Stimulated activated CD8-positive, alpha-beta memory T cell treated with anti-CD3 and anti-CD28 coated beads, Interleukin-15, amount 100 ng/mL, for 1 hour (primary cell): ENCODE data around the gene FUT2.
"Not testable (repeated sequence)": the region's sequence is repeated elsewhere in the genome, so short reads cannot be mapped to it uniquely, and the experiment has no call there.

Experiments used
- DNase-seq: peaks from one replicate; pipeline ENCODE4 v3.0.0-alpha.2; 2020; ENCODE audit warnings: low read depth

The FUT2 gene

DNA sequence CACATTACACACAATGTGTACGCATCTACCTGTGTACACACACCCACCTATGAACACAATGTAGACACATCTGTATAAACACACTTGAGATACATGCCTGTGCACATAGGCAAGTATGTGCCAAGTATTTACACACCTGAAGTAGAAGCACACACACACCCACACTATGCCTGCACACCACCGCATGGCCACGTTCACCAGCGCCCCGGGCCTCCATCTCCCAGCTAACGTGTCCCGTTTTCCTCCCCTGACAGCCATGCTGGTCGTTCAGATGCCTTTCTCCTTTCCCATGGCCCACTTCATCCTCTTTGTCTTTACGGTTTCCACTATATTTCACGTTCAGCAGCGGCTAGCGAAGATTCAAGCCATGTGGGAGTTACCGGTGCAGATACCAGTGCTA is 6.9 kb downstream of the FUT2 start:
- no peak for DNase-seq

DNA sequence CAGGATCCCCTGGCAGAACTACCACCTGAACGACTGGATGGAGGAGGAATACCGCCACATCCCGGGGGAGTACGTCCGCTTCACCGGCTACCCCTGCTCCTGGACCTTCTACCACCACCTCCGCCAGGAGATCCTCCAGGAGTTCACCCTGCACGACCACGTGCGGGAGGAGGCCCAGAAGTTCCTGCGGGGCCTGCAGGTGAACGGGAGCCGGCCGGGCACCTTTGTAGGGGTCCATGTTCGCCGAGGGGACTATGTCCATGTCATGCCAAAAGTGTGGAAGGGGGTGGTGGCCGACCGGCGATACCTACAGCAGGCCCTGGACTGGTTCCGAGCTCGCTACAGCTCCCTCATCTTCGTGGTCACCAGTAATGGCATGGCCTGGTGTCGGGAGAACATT is 7.5 kb downstream of the FUT2 start:
- DNase-seq, result no peak

DNA sequence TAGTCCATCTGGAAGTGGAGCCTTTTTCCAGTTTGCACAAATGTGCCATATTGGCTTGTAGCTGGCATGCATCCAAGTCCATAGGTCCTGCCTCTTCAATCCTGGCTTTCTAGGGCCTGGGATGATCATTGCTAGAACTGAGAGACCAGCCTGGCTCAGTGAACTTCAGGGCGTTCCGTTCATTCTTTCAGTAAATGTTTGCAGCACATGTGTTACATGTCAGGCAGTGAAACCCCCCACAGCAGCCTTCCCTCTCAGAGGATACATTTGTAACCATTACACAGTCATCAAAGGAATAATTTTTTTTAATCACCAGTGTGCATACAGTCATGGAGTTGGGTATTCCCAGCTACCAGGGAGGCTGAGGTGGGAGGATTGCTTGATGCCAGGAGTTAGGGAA is 9.7 kb downstream of the FUT2 start:
- DNase-seq, result no peak

DNA sequence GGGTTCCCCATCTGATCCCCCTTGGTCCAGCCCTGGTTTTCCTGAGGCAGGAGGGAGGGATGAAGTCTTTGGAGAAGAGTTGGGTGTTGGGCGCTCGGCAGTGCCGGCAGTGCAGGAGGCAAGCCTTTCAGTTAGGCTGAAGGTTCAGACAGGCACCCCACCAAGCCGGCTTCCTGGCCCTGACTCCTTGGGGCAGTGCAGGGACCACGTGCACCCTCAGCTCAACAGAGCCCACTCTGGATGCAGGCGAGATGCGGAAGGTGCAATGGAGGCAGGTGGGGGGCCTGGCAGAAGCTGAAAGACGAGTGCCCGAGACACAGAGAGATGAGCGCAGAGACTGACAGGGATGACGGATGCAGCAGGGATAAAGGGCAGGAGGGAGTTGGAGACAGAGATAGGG is 12.7 kb downstream of the FUT2 start:
- DNase-seq, result no peak

DNA sequence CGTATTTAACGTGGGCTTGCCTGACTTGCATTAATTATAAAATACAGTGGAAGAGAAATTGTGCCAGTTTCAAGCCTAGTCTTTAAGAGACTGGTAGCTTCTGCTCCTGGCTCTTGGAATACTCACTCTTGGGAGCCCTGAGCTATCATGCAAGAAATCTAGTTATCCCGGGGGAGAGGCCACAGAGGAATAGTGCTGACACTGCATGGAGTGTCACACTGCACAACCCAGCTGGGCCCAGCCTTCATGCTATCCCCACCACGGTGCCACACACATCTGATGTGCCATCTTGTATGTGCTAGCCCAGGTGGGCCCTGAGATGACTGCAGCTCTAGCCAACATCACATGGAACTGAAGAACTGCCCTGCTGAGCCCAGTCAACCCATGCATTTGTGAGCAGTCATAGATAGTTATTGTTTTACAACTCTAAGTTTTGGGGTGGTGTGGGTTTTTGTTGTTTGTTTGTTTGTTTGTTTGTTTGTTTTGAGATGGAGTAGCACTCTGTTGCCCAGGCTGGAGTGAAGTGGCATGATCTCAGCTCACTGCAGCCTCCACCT is 15.4 kb downstream of the FUT2 start:
- DNase-seq, result no peak

DNA sequence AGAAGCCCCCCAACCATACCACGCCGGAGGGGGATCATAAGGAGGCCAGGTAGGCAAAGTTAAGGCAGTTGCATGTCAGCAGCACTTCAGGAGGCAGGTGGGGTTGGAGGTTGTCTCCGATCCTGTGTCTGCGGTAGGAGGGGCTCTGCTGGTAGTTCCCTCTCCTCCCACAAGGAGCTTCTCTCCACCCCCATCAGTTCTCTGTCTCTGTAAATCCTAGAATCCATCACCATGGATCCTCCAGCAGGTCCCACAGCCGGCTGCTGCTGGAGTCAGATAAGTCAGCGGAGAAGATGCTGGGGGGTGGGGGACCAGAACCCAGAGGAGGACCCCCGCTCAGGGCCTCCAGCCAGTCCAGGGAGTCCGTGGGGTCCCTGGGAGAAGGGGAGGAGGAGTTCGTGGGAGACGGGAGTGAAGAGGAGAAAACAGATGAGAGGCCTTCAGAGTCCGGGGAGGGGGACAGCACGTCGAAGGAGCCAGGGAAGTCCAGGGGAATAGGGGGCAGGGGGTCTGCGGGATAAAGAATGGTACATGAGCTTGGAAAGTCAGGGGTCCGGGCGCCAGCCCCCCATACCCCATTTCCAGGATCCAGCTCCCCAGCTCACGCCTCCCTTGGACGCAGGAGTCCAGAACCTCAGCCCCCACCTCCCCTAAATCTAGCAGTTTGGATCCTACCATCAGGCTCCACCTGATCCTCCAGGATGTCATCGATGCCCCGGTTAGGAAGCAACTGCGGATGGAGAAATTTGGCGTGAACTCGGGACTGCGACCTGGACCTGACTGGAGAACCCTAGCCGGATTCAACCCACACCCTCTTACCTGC is 17.5 kb downstream of the FUT2 start:
- DNase-seq, result no peak

DNA sequence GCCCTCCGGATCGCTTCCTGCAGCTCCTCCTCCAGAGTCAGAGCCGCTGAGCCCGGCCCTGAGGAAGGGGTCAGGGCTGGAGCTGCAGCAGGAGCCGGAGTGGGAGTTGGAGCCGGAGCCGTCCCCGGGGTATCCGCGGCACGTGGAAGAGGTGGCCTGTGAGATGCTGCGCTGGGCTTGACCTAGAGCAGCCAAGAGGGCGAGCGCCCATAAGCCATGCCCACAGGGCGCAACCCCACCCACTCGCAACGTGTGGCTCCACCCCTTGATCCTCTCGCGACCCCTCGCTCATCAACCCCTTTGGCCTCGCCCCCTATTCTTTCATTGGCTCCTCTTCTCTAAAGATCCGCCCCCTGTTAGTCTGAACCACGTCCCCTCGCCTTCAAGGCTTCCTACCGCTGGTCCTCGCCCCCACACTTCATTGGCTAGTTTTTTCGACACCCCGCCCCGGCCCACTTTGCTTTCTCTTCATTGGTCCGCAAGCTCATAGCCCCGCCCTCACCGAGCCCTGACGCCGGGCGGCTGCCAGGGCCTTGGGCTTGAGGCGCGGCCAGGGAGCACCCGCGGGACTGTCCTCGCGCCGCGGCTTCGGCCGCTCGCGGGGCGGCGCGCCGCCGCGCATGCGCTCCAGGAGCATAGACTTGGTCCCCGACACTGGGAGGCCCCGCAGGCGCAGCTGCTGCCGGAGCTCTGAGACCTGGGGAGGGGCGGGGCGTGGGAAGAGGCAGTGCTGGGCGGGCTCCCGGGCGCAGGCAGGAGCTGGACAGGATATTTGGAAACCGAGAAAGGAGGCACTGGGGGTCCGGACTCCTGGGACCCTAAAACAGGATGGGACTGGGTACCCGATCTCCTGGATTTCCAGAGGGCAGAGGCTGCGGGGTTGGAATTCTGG is 18.3 kb downstream of the FUT2 start:
- peak; percentile 95 for DNase-seq

DNA sequence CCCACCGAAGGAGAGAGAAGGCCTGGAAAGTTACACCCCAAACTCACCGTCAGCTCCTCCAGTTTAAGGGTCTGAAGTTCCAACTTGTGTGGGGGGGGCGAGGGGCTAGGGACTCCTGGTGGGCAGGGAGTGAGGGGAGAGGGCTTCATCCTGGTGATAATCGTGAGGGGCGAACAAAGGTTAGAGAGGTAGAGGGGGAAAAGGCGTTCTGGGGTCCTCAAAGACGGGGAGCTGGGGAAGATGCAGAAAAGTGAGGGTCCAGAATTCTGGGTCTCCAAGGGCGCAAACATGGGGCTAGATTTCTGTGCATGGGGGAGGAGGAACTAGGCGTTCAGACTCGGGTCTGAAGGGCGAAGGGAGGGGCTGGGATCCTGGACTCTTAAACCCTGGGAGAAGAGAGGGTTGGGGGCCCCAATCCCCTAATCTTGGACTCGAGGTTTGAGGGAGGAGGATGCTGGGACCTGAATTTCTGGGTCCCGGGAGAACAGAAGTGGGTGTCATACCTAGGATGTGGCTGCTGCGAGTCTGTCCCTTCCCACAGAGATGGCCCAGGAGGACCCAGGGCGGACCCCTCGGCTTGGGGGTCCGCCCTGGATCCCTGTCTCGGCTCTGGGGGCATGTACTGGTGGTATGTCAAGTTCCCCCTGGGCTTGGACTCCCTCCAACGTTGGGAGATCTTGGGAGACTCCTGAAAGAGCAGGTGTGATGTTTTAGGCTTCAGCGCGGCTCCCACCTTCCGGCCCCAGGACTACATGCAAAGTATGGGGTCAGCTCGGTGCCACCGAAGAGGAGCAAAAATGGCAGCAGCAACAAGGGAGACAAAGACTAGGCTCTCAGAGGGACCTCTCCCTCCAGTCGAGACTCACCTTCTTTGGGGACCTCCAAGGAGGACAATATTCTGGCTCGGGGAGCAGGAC is 19.2 kb downstream of the FUT2 start:
- DNase-seq, result no peak

DNA sequence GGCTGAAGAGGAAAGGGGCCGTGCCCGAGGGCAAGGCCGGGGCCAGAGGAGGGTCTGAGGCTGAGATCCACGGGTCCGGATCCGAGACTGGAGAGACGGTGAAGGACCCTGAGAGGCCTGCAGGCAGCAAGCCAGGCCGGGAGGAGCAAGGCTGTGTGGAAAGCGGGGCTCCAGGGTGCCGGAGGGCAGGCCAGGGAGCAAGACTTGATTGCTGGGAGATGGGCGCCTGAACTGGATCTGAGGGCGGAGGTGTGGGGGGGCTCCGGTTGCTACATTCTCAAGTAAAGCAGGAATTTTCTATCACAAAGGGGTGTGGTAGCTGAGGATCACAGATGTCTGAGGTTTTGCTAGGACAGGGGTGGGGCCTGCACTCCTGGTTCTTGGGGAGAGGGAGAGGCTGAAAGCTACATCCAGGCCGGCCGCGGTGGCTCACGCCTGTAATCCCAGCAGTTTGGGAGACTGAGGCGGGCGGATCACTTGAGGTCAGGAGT is 20.0 kb downstream of the FUT2 start:
- no peak for DNase-seq

DNA sequence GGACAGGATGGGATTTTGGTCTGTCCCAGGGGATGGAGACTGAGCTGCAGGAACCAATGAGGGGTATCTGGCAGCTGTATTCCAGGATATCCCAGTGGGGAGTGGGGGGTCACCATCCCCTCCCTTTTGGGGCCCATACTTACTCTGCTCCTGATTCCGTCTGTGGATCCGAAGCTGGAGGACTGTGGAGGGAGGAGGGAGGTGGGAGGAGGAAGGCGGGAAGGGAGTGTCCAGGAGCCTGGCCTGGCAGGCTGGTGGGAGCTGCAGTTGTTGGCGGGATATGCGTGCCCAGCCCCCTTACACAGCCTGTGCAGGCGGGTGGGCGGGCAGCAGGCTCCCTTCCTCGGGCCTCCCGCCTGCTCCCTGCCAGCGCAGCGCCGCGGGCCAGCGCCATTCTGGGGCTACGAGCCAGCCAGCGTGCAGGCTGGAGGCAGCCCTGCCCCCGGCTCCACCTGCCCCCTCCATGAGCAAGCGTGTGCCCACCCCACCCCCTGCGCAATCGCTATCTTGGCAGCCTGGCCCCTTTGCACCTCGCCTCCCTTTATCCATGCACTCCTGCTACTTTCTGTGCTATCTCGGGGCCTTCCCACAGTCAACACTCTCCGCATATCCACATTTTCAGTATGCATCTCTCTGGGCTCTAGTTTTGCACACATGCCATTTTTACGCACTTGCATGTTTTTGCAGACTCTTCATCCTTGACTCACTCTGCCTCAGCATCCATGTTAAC is 21.0 kb downstream of the FUT2 start:
- no peak for DNase-seq

DNA sequence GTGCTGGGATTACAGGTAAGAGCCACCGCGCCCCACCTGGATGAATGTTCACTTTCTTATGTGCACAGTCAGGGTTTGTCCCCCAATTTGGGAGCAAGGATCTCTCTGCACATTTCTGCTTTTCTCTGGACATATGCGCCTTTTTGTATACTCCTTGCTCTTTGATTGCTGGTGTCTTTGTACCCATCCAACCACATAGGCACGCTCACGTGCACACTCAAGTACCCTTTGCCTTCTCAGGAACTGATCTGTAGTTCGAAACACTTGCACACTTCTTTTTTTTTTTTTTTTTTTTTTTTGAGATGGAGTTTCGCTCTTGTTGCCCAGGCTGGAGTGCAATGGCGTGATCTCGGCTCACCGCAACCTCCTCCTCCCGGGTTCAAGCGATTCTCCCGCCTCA is 22.3 kb downstream of the FUT2 start:
- DNase-seq, result not testable (repeated sequence)

DNA sequence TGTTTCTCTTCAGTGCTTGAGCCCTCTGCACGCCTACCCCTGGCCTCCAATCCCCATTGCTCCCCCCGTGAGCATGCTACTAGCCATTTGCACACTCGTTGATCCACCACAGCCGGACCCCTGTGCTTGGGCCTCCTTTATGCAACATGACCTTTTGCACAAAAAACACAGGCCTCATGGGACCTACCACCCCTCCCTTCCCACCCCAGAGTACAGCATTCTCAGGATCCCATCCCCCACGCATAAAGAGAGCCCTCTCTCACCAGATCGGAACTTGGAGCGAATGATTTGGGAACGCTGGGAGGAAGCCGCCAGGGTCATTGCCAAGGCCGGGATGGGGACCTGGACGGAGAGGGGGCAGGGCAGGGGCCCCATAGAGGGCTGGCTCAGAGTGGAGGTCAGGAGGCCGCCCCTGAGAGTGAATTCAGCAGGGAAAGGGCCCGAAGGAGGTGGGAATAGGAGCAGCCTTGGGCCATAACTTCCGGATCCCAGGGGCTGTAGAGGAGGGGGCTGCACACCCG is 23.0 kb downstream of the FUT2 start:
- no peak for DNase-seq

DNA sequence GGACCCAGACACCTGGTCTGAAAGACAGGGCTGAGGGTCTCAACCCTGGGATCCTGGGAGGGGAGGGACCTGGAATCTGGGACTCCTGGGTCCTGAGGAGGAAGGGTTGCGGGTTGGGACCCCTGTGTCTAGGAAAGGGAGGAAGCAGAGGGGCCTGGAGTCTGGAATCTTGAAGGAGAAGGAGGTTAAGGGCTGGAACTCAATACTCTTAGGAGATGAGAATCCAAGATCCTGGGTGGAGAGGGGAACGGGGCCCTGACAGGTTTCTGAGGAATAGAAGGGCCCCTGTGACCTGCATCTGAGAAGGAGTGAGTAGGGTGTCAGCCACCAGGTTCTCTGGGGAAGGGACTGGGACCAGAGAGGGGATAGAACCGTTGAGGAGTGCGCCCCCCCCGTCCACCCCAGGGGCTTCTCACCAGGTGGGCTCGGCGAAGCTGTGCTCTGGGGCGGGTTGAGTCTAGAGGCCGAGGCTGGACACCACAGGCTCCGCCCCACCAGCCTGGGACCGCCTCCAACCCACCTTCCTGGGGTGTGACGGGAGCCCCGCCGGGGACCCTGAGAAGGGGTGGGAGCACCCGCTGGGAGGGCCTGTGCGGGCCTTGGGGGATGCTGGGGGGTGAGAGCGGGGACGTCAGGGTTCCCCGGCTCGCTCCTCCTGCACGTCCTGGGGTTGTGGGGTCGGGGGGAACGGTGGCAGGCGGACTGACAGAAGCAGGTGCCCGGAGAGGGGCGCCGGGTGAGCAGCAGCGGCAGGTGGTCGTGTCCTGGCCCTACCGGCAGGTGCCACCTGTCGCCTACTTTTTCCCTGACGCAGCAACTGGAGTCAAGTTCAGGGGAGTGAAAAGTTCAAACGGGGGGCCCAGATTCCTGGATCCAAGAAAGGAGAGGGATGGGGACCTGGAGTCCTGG is 23.7 kb downstream of the FUT2 start, which contains the start of gene MAMSTR:
Gene MAMSTR, minus strand, starts transcription at position 463 of the 909 bp plus-strand sequence. CDS start 694 bp downstream, outside the sequence.
- no peak for DNase-seq

DNA sequence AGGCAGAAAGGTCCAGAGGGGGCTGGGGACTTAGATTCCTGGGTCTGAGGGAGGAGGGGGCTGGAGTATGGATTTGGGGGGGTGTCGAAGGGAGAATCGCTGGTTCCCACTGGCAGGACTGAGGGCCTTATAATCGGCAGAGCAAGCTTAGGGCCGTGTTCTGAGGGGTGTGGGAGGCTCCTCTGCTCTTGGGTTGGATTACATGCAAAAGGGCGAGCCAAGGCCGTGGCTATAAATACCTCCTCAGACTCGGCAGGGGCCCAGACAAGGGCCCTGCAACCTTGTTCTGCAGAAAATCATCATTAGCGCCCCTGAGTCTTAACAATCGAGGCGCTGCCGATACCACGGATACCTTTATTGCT is 24.5 kb downstream of the FUT2 start:
- no peak for DNase-seq

DNA sequence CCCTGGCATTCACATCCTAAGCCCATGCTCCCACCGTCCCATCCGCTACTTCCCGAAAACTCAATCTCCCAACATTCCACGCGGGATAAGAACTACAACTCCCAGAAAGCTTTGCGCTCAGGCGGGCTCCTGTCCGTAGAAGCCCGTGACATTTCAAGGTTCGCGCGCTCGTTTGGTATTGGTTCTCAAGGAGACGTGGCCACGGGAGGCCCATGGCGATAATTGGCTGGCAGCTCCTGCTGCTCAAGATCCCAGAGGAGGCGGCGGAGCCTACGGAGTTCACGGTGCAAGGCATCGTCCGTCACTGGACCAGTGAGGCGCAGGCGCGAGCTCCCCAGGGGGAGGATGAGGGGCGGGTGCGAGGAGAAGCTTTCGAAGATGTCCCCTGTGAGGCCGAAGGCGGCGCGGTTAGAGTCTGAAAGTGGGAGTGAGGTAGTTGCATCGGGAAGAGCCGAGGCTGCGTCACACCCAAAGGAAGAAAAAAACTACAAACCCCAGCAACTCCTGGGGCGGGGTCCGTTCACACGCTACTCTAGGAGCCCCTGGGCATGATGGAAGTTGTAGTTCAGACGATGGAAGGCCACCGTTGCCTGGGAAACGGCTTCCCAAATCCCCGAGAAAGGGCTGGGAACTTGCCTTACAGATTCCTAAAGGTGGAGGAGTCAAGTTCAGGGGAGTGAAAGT is 25.0 kb downstream of the FUT2 start:
- peak; percentile 75 for DNase-seq

DNA sequence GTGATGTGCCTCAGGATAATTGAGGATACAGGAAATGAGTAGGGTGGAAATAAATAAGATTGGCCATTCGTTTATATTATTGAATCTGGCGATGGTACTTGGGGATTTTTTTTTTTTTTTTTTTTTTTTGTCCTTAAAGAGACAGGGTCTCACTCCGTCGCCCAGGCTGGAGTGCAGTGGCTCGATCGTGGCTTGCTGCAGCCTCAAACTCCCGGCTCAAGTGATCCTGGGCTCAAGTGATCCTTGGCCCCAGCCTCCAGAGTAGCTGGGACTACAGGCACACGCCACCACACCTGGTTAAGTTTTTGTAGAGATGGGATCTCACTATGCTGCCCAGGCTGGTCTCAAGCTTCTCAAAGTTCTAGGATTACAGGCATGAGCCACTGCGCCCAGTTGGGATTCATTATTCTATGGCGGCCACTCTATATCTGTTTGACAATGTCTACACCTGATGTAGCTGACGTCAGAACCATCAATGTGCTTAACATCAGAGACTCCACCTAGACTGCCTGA is 26.5 kb downstream of the FUT2 start:
- no peak for DNase-seq

DNA sequence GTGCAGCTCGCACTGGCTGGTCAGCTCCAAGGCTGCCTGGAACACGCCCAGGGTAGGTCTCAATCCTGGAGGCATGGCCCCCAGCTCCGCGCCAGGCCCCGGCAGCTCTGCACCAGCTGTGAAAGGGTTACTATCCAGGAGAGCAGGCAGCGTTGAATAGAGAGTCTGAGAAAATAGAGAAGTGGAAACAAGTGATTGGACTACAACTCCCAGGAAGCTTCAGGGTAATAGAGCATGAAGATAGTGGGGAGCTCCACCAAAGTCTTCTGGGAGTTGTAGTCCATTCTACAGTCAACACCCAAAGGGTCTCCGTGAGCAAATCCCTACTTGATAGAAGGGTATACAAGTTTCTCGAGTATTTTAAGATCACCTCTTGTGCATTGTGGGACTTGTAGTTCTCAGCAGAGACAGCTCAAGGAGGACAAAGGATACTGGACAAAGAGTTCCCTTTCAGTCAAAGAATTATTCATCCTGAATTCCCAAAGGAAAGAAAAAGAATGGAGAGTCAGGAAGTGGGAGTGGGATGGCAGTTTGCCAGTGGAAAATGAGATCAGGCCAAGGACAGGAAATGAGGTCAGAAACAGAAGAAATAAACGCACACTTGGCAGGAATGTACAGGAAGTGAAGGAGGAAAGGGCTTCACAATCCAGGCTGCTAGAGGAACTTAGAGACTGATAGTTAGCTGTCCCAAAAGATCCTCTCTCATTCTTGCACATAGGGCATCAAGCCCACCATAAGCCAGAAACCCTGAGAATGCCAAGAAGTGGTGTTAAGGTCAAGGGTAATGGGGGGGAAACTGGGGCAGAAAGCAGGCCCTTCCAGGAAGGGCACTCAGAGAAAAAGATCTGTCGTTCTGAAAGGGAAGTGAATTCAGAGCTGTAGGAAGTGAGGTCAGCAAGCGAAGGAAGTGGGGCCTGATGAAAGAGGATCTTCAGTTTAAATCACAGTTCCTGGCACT is 29.3 kb downstream of the FUT2 start:
- DNase-seq, result no peak

DNA sequence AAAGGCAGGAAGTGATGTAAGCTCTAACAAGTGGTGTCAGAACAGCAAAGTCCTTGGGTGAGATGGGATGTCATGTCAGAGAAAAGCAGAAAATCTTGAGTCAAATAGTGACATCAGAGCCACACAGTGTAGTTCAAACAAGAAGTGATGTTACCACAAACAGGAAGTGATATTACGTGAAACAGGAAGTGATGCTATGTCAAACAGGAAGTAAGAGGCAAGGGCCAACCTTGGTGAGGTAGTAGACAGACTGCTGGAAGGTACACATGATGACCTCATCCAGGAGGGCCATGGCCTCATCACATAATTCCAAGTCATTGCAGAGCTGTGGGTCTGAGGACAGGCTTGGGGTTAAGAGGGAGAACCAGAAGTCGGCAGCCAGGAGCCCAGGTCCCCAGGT is 30.8 kb downstream of the FUT2 start:
- DNase-seq, result no peak
